Stomach (tissue), 4 donors: ENCODE data around the gene KCNQ5.

ENCODE experiments used
- EP300 ChIP-seq: sonication (generic); formaldehyde crosslinking; IDR thresholded peaks from one replicate; pipeline ENCODE4 v1.6.1; 2017; ENCODE audit warnings: antibody characterized with exemption
- TF ChIP-seq, protein P1 (sequence below), 7 experiments: fragments of 450-650 bp in 4 of 7; fragments of 200-600 bp in 3 of 7; sonication (generic) in 3 of 7; IDR thresholded peaks; one replicate each; pipeline ENCODE4 v1.5.1; 2016 to 2019; ENCODE audit warnings: antibody characterized with exemption in 7 of 7, control low read depth in 2 of 7, mild to moderate bottlenecking in 1 of 7

DNA sequence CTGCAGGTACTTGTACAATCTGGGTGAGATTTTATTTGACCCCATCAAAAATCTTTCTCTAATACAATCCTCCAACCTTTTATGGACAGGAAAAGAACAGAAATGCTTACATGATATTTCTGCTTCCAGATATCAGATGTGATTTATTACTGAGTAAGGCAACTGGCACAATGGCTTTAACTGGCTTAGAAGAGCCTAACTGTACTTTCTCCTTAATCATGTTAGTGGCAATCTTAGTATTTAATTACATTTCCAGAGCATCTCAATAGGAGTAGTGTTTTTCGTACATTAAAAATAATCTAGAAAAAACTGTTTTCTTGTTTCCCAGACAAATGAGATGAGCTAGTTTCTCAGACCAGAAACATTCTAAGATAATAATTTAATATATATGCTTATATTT, 251.6 kb downstream of the KCNQ5 start:
- TF ChIP-seq, protein P1, sequence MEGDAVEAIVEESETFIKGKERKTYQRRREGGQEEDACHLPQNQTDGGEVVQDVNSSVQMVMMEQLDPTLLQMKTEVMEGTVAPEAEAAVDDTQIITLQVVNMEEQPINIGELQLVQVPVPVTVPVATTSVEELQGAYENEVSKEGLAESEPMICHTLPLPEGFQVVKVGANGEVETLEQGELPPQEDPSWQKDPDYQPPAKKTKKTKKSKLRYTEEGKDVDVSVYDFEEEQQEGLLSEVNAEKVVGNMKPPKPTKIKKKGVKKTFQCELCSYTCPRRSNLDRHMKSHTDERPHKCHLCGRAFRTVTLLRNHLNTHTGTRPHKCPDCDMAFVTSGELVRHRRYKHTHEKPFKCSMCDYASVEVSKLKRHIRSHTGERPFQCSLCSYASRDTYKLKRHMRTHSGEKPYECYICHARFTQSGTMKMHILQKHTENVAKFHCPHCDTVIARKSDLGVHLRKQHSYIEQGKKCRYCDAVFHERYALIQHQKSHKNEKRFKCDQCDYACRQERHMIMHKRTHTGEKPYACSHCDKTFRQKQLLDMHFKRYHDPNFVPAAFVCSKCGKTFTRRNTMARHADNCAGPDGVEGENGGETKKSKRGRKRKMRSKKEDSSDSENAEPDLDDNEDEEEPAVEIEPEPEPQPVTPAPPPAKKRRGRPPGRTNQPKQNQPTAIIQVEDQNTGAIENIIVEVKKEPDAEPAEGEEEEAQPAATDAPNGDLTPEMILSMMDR (IDR thresholded peaks at IDR 0.05) = no peak
- no peak for TF ChIP-seq EP300
